K562 (cell line): Measurements from ENCODE around the gene TRIM2. TPM values are rescaled to one million over a fixed set of nuclear protein-coding genes. Genes with fewer than 3 reads are reported as not detected.

Experiments
- ARID1B ChIP-seq: fragments of 450-650 bp; IDR thresholded peaks from 2 replicates; pipeline ENCODE4 v1.6.1; 2016; ENCODE audit warnings: antibody characterized with exemption, mild to moderate bottlenecking, inconsistent platforms
- ATF3 ChIP-seq, 2 experiments: fragments of 450-650 bp in 1 of 2; sonication (generic) in 1 of 2; formaldehyde crosslinking in 1 of 2; IDR thresholded peaks in 1 of 2; conservative IDR thresholded peaks in 1 of 2; 2 replicates each; pipeline versions ENCODE4 v1.6.1 to v1.8.1; 2016 to 2023; ENCODE audit warnings: mild to moderate bottlenecking in 2 of 2, moderate library complexity in 2 of 2, inconsistent platforms in 1 of 2, missing genetic modification reagents in 1 of 2
- CREB3L1 ChIP-seq: fragments of 450-650 bp; IDR thresholded peaks from 2 replicates; pipeline ENCODE4 v1.6.1; 2014; ENCODE audit warnings: low read depth, mild to moderate bottlenecking, moderate library complexity, borderline replicate concordance
- CTBP1 ChIP-seq: fragments of 450-650 bp; IDR thresholded peaks from 2 replicates; pipeline ENCODE4 v1.6.1; 2016; ENCODE audit warnings: borderline replicate concordance
- DMBX1 ChIP-seq: fragments of 250-450 bp; sonication (Bioruptor Pico); IDR thresholded peaks from 2 replicates; pipeline ENCODE4 v1.8.0; 2022; ENCODE audit warnings: inconsistent platforms, mild to moderate bottlenecking, moderate library complexity, borderline replicate concordance
- DPF2 ChIP-seq: fragments of 450-650 bp; IDR thresholded peaks from 2 replicates; pipeline ENCODE4 v1.6.1; 2016
- E2F3 ChIP-seq: fragments of 250-450 bp; sonication (Bioruptor Pico); IDR thresholded peaks from 2 replicates; pipeline ENCODE4 v1.4.0; 2020; ENCODE audit warnings: mild to moderate bottlenecking
- E2F8 ChIP-seq: fragments of 450-650 bp; IDR thresholded peaks from 2 replicates; pipeline ENCODE4 v1.7.1; 2018; ENCODE audit warnings: mild to moderate bottlenecking, low read depth; ENCODE audit not compliant: partially characterized antibody
- FOS ChIP-seq: IDR thresholded peaks from 3 replicates; pipeline ENCODE4 v1.6.1; 2011; ENCODE audit not compliant: insufficient read length; ENCODE audit errors: extremely low read depth
- FOSL1 ChIP-seq: fragments of 200-800 bp; sonication (Bioruptor generic); conservative IDR thresholded peaks from 2 replicates; pipeline ENCODE4 v1.6.1; 2016; ENCODE audit warnings: missing genetic modification characterization, missing compliant biosample characterization
- JUN ChIP-seq, 2 experiments: sonication (generic) in 1 of 2; formaldehyde crosslinking in 1 of 2; IDR thresholded peaks; 2 replicates each; pipeline versions ENCODE4 v1.6.1 to v1.8.0; 2012 to 2022; ENCODE audit warnings: borderline replicate concordance in 2 of 2, mild to moderate bottlenecking in 2 of 2, improper control_type of control experiment in 1 of 2, low read depth in 1 of 2, low read length in 1 of 2, missing genetic modification reagents in 1 of 2
- JUNB ChIP-seq: fragments of 450-650 bp; formaldehyde crosslinking; conservative IDR thresholded peaks from 2 replicates; pipeline ENCODE4 v1.4.0; 2020; ENCODE audit warnings: mild to moderate bottlenecking
- NFATC3 ChIP-seq: fragments of 450-650 bp; IDR thresholded peaks from 2 replicates; pipeline ENCODE4 v1.6.1; 2017; ENCODE audit warnings: mild to moderate bottlenecking
- PHB2 ChIP-seq: fragments of 450-650 bp; IDR thresholded peaks from 2 replicates; pipeline ENCODE4 v1.6.1; 2017; ENCODE audit warnings: low read depth
- SAFB ChIP-seq: fragments of 200-400 bp; formaldehyde crosslinking; IDR thresholded peaks from 2 replicates; pipeline ENCODE4 v1.6.1; 2017; ENCODE audit warnings: low read depth, low read length, borderline replicate concordance
- SMARCA4 ChIP-seq: fragments of 450-650 bp; IDR thresholded peaks from 2 replicates; pipeline ENCODE4 v1.6.1; 2016
- SP1 ChIP-seq: sonication (generic); formaldehyde crosslinking; IDR thresholded peaks from 2 replicates; pipeline ENCODE4 v1.8.1; 2022; ENCODE audit warnings: mild to moderate bottlenecking, missing genetic modification reagents
- ZBTB49 ChIP-seq: sonication (generic); formaldehyde crosslinking; IDR thresholded peaks from 2 replicates; pipeline ENCODE4 v1.8.0; 2022; ENCODE audit warnings: missing genetic modification reagents, mild to moderate bottlenecking, borderline replicate concordance
- ZKSCAN1 ChIP-seq: fragments of 150-350 bp; IDR thresholded peaks from 2 replicates; pipeline ENCODE4 v1.6.1; 2016; ENCODE audit warnings: low read depth, low read length
- ZNF23 ChIP-seq: fragments of 250-450 bp; sonication (Bioruptor Pico); IDR thresholded peaks from 2 replicates; pipeline ENCODE4 v1.4.0; 2020; ENCODE audit warnings: mild to moderate bottlenecking
- ZNF696 ChIP-seq: fragments of 250-450 bp; sonication (Bioruptor Pico); conservative IDR thresholded peaks from 2 replicates; pipeline ENCODE4 v1.4.0; 2020; ENCODE audit warnings: mild to moderate bottlenecking, moderate library complexity
- ZNF785 ChIP-seq: fragments of 250-450 bp; sonication (Bioruptor Pico); IDR thresholded peaks from 2 replicates; pipeline ENCODE4 v1.4.0; 2020; ENCODE audit warnings: mild to moderate bottlenecking
- polyA plus RNA-seq, 8 experiments: library from polyadenylated mRNA; depleted of rRNA in 4 of 8; stranded (reverse) in 5 of 8; unstranded in 3 of 8; fragments of >200 nt; fragmentation: Nextera tagmentation in 2 of 8; fragmentation: Illumina TruSeq in 1 of 8; extraction: Ambion mirVana in 2 of 8; extraction: Trizol in 1 of 8; gene quantifications; 2 replicates each; pipeline versions ENCODE4 v1.2.1 to v1.2.3, GENCODE V29; 2011 to 2014; ENCODE audit warnings: inconsistent platforms in 1 of 8, missing spikeins in 1 of 8
- total RNA-seq, 7 experiments: library from RNA; depleted of rRNA in 6 of 7; stranded (reverse); fragments of >200 nt in 6 of 7; fragmentation: Illumina TruSeq in 2 of 7; extraction: Trizol in 2 of 7; gene quantifications; 2 replicates each; pipeline versions ENCODE4 v1.2.1 to v1.2.3, GENCODE V29; 2011 to 2021; ENCODE audit warnings: low replicate concordance in 1 of 7

Gene TRIM2
- total and polyA plus RNA-seq, 9 of the 15 experiments (the other 6 are each of a cell fraction or from before 2014, with no cell fraction given): 0.01 to 0.41 (median 0.13) TPM; not detected in 1

- peak; percentile 47 for TF ChIP-seq FOS
- no peak for TF ChIP-seq E2F8
- TF ChIP-seq SP1 (CRISPR knock-in tag): 0 out of 2 replicates have a peak, but pooled peaks have one; percentile 12
- TF ChIP-seq JUN (IDR thresholded peaks at IDR 0.05; ENCODE audit: borderline replicate concordance, low read depth, low read length): peak; percentile 85
- TF ChIP-seq JUN (CRISPR knock-in tag; IDR thresholded peaks at IDR 0.05; ENCODE audit: borderline replicate concordance): no peak
- TF ChIP-seq SAFB: no peak
- 0 out of 2 replicates have a peak, but pooled peaks have one; percentile 43 for TF ChIP-seq ARID1B
- TF ChIP-seq NFATC3: 0 out of 2 replicates have a peak, but pooled peaks have one; percentile 57
- 0 out of 2 replicates have a peak, but pooled peaks have one; percentile 20 for TF ChIP-seq DPF2
- TF ChIP-seq ZNF23 (CRISPR knock-in tag): no peak
- peak; percentile 88 for TF ChIP-seq ATF3 (IDR thresholded peaks at IDR 0.05)
- TF ChIP-seq ATF3 (CRISPR knock-in tag; conservative IDR thresholded peaks at IDR 0.05): no peak
- TF ChIP-seq SMARCA4: 0 out of 2 replicates have a peak, but pooled peaks have one; percentile 45
- 0 out of 2 replicates have a peak, but pooled peaks have one; percentile 31 for TF ChIP-seq JUNB (CRISPR knock-in tag)
- no peak for TF ChIP-seq ZNF785 (CRISPR knock-in tag)
- TF ChIP-seq DMBX1 (CRISPR knock-in tag): no peak
- TF ChIP-seq ZNF696: no peak
- peak; percentile 94 for TF ChIP-seq FOSL1 (tag)
- TF ChIP-seq CREB3L1: no peak
- TF ChIP-seq CTBP1: peak; percentile 40; the same call in 1 of the 2 replicates
- TF ChIP-seq PHB2: no peak
- no peak for TF ChIP-seq E2F3
- TF ChIP-seq ZBTB49 (CRISPR knock-in tag): no peak
- TF ChIP-seq ZKSCAN1: no peak
Measured at GRCh38 chr4:153205757-153206156, 1.5 kb downstream of the TRIM2 start (continued).
